HG03139 (cell line): ENCODE data around the gene DISC1.

ENCODE experiments used
- ATAC-seq: cut with Tn5 transposase; IDR thresholded peaks from one replicate; pipeline ENCODE4 v1.9.1; 2021; ENCODE audit not compliant: unreplicated experiment

DISC1 gene

GRCh38 chr1:232057896-232058274, 431.3 kb downstream of the DISC1 start:
- no peak for ATAC-seq

GRCh38 chr1:232059726-232060374, 433.3 kb downstream of the DISC1 start:
- no peak for ATAC-seq

- no peak for ATAC-seq
Measured at GRCh38 chr1:232062967-232063366, 436.4 kb downstream of the DISC1 start.

GRCh38 chr1:232066521-232066920, 439.9 kb downstream of the DISC1 start:
- no peak for ATAC-seq

GRCh38 chr1:232074265-232074664, 447.7 kb downstream of the DISC1 start:
- ATAC-seq: no peak

- no peak for ATAC-seq
Measured at GRCh38 chr1:232077809-232078208, 451.2 kb downstream of the DISC1 start.

- ATAC-seq: no peak
Measured at GRCh38 chr1:232084584-232085223, 458.1 kb downstream of the DISC1 start.

GRCh38 chr1:232090816-232091215, 464.2 kb downstream of the DISC1 start:
- ATAC-seq: no peak
